ENCODE results near the gene PRDX3.

DNA sequence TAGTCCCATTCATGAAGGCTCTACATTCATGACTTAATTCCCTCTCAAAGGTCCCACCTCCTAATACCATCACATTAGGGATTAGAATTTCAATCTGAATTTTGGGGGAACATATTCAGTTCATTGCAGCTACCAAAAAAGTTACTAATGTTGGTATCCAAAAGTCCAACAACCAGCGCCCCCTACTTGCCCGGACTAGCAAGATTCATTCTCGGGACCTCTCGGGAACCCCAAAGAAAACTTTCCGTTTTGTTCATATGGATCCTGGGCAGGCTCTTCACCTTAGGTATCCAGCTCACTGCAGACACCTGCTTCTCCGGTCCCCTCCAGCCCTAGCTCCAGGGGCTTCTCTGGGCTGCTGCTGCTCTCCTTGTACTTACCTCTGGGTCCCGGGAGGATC is 19.8 kb upstream of the PRDX3 start:
- no peak for TF ChIP-seq ZNF70 (CRISPR knock-in tag; IDR thresholded peaks at IDR 0.05)
- TF ChIP-seq ZC3H10 (CRISPR knock-in tag; IDR thresholded peaks at IDR 0.05), result no peak
- TF ChIP-seq CSRNP3 (CRISPR knock-in tag; IDR thresholded peaks at IDR 0.05), result no peak
- TF ChIP-seq SNAI2 (CRISPR knock-in tag; IDR thresholded peaks at IDR 0.05), result no peak
- TF ChIP-seq, protein P1, sequence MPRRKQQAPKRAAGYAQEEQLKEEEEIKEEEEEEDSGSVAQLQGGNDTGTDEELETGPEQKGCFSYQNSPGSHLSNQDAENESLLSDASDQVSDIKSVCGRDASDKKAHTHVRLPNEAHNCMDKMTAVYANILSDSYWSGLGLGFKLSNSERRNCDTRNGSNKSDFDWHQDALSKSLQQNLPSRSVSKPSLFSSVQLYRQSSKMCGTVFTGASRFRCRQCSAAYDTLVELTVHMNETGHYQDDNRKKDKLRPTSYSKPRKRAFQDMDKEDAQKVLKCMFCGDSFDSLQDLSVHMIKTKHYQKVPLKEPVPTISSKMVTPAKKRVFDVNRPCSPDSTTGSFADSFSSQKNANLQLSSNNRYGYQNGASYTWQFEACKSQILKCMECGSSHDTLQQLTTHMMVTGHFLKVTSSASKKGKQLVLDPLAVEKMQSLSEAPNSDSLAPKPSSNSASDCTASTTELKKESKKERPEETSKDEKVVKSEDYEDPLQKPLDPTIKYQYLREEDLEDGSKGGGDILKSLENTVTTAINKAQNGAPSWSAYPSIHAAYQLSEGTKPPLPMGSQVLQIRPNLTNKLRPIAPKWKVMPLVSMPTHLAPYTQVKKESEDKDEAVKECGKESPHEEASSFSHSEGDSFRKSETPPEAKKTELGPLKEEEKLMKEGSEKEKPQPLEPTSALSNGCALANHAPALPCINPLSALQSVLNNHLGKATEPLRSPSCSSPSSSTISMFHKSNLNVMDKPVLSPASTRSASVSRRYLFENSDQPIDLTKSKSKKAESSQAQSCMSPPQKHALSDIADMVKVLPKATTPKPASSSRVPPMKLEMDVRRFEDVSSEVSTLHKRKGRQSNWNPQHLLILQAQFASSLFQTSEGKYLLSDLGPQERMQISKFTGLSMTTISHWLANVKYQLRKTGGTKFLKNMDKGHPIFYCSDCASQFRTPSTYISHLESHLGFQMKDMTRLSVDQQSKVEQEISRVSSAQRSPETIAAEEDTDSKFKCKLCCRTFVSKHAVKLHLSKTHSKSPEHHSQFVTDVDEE (CRISPR knock-in tag; IDR thresholded peaks at IDR 0.05), result no peak

Data from SK-N-SH treated with all-trans-retinoic acid at 6 μM for 48 hours (cell line).